Activated CD4-positive, alpha-beta T cell treated with anti-CD3 and anti-CD28 coated beads, Interleukin-2, amount 50 U/mL, for 16 hours (primary cell): Measurements from ENCODE around the gene TESMIN.

ENCODE experiments used
- DNase-seq: peaks from one replicate; pipeline ENCODE4 v3.0.0-alpha.2; 2020

The TESMIN gene

GRCh38 chr11:68680541-68681231 lies 70.6 kb downstream of the TESMIN start:
- DNase-seq = no peak

GRCh38 chr11:68678031-68678441 lies 73.3 kb downstream of the TESMIN start:
- DNase-seq = no peak

- no peak for DNase-seq
Observed at GRCh38 chr11:68677432-68677831, 73.9 kb downstream of the TESMIN start.

GRCh38 chr11:68674461-68674860 lies 76.9 kb downstream of the TESMIN start:
- no peak for DNase-seq

GRCh38 chr11:68673991-68674390 lies 77.3 kb downstream of the TESMIN start:
- DNase-seq = no peak

- no peak for DNase-seq
Observed at GRCh38 chr11:68673306-68673945, 77.9 kb downstream of the TESMIN start.

- no peak for DNase-seq
Observed at GRCh38 chr11:68670208-68670992, 80.9 kb downstream of the TESMIN start.

GRCh38 chr11:68669301-68670090 lies 81.8 kb downstream of the TESMIN start:
- no peak for DNase-seq

- no peak for DNase-seq
Observed at GRCh38 chr11:68667511-68668500, 83.5 kb downstream of the TESMIN start.

- no peak for DNase-seq
Observed at GRCh38 chr11:68666849-68667248, 84.5 kb downstream of the TESMIN start.

GRCh38 chr11:68665436-68665835 lies 85.9 kb downstream of the TESMIN start:
- no peak for DNase-seq

- DNase-seq = no peak
Observed at GRCh38 chr11:68664906-68665305, 86.4 kb downstream of the TESMIN start.

GRCh38 chr11:68664141-68664540 lies 87.2 kb downstream of the TESMIN start:
- no peak for DNase-seq

- DNase-seq = no peak
Observed at GRCh38 chr11:68663482-68664010, 87.8 kb downstream of the TESMIN start.

- no peak for DNase-seq
Observed at GRCh38 chr11:68661697-68662603, 89.4 kb downstream of the TESMIN start.

GRCh38 chr11:68661014-68661413 lies 90.3 kb downstream of the TESMIN start:
- no peak for DNase-seq

- DNase-seq = no peak
Observed at GRCh38 chr11:68660066-68660810, 91.1 kb downstream of the TESMIN start.

- DNase-seq = no peak
Observed at GRCh38 chr11:68659158-68659921, 92.0 kb downstream of the TESMIN start.

- no peak for DNase-seq
Observed at GRCh38 chr11:68658661-68659060, 92.7 kb downstream of the TESMIN start.
